ENCODE data around the gene RBMS1.

The RBMS1 gene

GRCh38 chr2:160290598-160290997, 203.0 kb downstream of the RBMS1 start:
- Histone ChIP-seq H3K9me3 (ENCODE audit: low read length) (no peaks in the 10 kb centered on the region), H3K4me3 (ENCODE audit: low read length) (no peak overlapping the region), H3K27me3 (ENCODE audit: insufficient read depth, low read length) (no peaks in the 10 kb centered on the region), H2AFZ (ENCODE audit: low read depth, low read length) (no peak overlapping the region), H3K36me3 (ENCODE audit: insufficient read depth, low read length) (peaks cover 3% of the 10 kb centered on the region), H3K4me1 (ENCODE audit: insufficient read depth, low read length) (no peaks in the 10 kb centered on the region)

GRCh38 chr2:160289831-160290230, 203.8 kb downstream of the RBMS1 start:
- Histone ChIP-seq H3K9me3 (ENCODE audit: low read length) (no peaks in the 10 kb centered on the region), H3K27me3 (ENCODE audit: insufficient read depth, low read length) (no peaks in the 10 kb centered on the region), H3K4me3 (ENCODE audit: low read length) (no peak overlapping the region), H3K36me3 (ENCODE audit: insufficient read depth, low read length) (peaks cover 5% of the 10 kb centered on the region), H3K4me1 (ENCODE audit: insufficient read depth, low read length) (no peaks in the 10 kb centered on the region), H2AFZ (ENCODE audit: low read depth, low read length) (no peak overlapping the region)

- Histone ChIP-seq H3K27me3 (ENCODE audit: insufficient read depth, low read length) (no peaks in the 10 kb centered on the region), H3K4me1 (ENCODE audit: insufficient read depth, low read length) (no peaks in the 10 kb centered on the region), H3K4me3 (ENCODE audit: low read length) (no peak overlapping the region), H3K9me3 (ENCODE audit: low read length) (no peaks in the 10 kb centered on the region), H2AFZ (ENCODE audit: low read depth, low read length) (no peak overlapping the region), H3K36me3 (ENCODE audit: insufficient read depth, low read length) (peaks cover 12% of the 10 kb centered on the region)
Measured at GRCh38 chr2:160289126-160289525, 204.5 kb downstream of the RBMS1 start.

- H3K36me3 ChIP-seq (ENCODE audit: insufficient read depth, low read length): peaks cover 17% of the 10 kb centered on the region
- no peaks in the 10 kb centered on the region for H3K4me1 ChIP-seq (ENCODE audit: insufficient read depth, low read length)
- H3K4me3 ChIP-seq (ENCODE audit: low read length): no peak overlapping the region
- H3K27me3 ChIP-seq (ENCODE audit: insufficient read depth, low read length): no peaks in the 10 kb centered on the region
- no peaks in the 10 kb centered on the region for H3K9me3 ChIP-seq (ENCODE audit: low read length)
- no peak overlapping the region for H2AFZ ChIP-seq (ENCODE audit: low read depth, low read length)
Measured at GRCh38 chr2:160288324-160288723, 205.3 kb downstream of the RBMS1 start.

- Histone ChIP-seq H3K27me3 (ENCODE audit: insufficient read depth, low read length) (no peaks in the 10 kb centered on the region), H2AFZ (ENCODE audit: low read depth, low read length) (no peak overlapping the region), H3K4me1 (ENCODE audit: insufficient read depth, low read length) (no peaks in the 10 kb centered on the region), H3K36me3 (ENCODE audit: insufficient read depth, low read length) (peaks cover 21% of the 10 kb centered on the region), H3K4me3 (ENCODE audit: low read length) (no peak overlapping the region), H3K9me3 (ENCODE audit: low read length) (no peaks in the 10 kb centered on the region)
Measured at GRCh38 chr2:160287476-160287875, 206.1 kb downstream of the RBMS1 start.

DNA sequence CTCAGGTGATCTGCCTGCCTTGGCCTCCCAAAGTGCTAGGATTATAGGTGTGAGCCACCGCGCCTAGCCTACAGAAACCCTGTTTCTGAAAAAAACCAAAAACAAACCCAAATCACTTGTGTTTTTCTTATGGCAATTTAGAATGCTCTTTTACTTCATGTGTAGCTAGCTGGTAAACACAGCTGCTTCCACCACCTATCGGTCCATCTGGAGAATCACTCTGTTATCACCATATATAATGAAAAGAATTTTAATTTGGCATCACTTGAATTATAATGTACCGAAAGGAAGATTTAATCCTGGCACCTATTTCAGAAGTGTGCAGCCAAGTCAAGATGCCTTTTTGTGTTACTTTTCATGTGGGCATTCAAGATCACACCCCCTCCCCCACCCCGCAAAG, 207.1 kb downstream of the RBMS1 start:
- H3K36me3 ChIP-seq (ENCODE audit: insufficient read depth, low read length): peaks cover 21% of the 10 kb centered on the region

GRCh38 chr2:160283675-160284074, 209.9 kb downstream of the RBMS1 start:
- H3K9me3 ChIP-seq (ENCODE audit: low read length): no peaks in the 10 kb centered on the region
- no peaks in the 10 kb centered on the region for H3K27me3 ChIP-seq (ENCODE audit: insufficient read depth, low read length)
- no peak overlapping the region for H2AFZ ChIP-seq (ENCODE audit: low read depth, low read length)
- peaks cover 4% of the 10 kb centered on the region for H3K4me1 ChIP-seq (ENCODE audit: insufficient read depth, low read length)
- H3K4me3 ChIP-seq (ENCODE audit: low read length): no peak overlapping the region
- peaks cover 21% of the 10 kb centered on the region for H3K36me3 ChIP-seq (ENCODE audit: insufficient read depth, low read length)

More for the DNA sequence above, 207.1 kb downstream of the RBMS1 start:
- Histone ChIP-seq H2AFZ (ENCODE audit: low read depth, low read length) (no peak overlapping the region), H3K9me3 (ENCODE audit: low read length) (no peaks in the 10 kb centered on the region), H3K27me3 (ENCODE audit: insufficient read depth, low read length) (no peaks in the 10 kb centered on the region), H3K4me3 (ENCODE audit: low read length) (no peak overlapping the region), H3K4me1 (ENCODE audit: insufficient read depth, low read length) (no peaks in the 10 kb centered on the region)

- H3K4me1 ChIP-seq (ENCODE audit: insufficient read depth, low read length): peaks cover 7% of the 10 kb centered on the region
- H3K27me3 ChIP-seq (ENCODE audit: insufficient read depth, low read length): no peaks in the 10 kb centered on the region
- no peaks in the 10 kb centered on the region for H3K9me3 ChIP-seq (ENCODE audit: low read length)
- H3K36me3 ChIP-seq (ENCODE audit: insufficient read depth, low read length): peaks cover 34% of the 10 kb centered on the region
- no peak overlapping the region for H3K4me3 ChIP-seq (ENCODE audit: low read length)
- no peak overlapping the region for H2AFZ ChIP-seq (ENCODE audit: low read depth, low read length)
Measured at GRCh38 chr2:160282063-160282580, 211.5 kb downstream of the RBMS1 start.

DNA sequence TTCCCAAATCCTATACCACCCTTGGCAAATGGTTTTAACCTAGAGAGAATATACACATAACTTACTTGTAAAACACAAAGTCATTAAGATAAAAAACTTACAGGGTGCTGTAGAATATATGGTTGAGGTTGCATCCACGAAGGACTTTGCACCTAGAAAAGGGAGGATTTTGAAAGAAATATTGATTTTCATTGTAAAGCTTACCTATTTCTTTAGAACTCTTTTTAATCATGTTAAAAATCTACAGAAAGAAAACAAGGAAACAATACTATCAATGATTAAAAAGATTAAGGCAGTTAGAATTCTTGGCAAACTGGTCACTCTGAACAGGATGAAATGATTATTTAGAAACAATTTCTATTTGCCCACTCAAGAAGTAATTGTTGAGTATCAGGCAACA, 212.4 kb downstream of the RBMS1 start:
- Histone ChIP-seq H3K9me3 (ENCODE audit: low read length) (no peaks in the 10 kb centered on the region), H3K36me3 (ENCODE audit: insufficient read depth, low read length) (peaks cover 39% of the 10 kb centered on the region), H3K4me1 (ENCODE audit: insufficient read depth, low read length) (peaks cover 7% of the 10 kb centered on the region), H3K27me3 (ENCODE audit: insufficient read depth, low read length) (no peaks in the 10 kb centered on the region), H3K4me3 (ENCODE audit: low read length) (no peak overlapping the region), H2AFZ (ENCODE audit: low read depth, low read length) (no peak overlapping the region)

- no peaks in the 10 kb centered on the region for H3K9me3 ChIP-seq (ENCODE audit: low read length)
- H3K27me3 ChIP-seq (ENCODE audit: insufficient read depth, low read length): no peaks in the 10 kb centered on the region
- no peak overlapping the region for H2AFZ ChIP-seq (ENCODE audit: low read depth, low read length)
- H3K36me3 ChIP-seq (ENCODE audit: insufficient read depth, low read length): peaks cover 38% of the 10 kb centered on the region
- no peak overlapping the region for H3K4me3 ChIP-seq (ENCODE audit: low read length)
- peaks cover 7% of the 10 kb centered on the region for H3K4me1 ChIP-seq (ENCODE audit: insufficient read depth, low read length)
Measured at GRCh38 chr2:160279813-160280465, 213.7 kb downstream of the RBMS1 start.

GRCh38 chr2:160278879-160279177, 214.8 kb downstream of the RBMS1 start:
- peaks cover 31% of the 10 kb centered on the region for H3K36me3 ChIP-seq (ENCODE audit: insufficient read depth, low read length)
- H2AFZ ChIP-seq (ENCODE audit: low read depth, low read length): no peak overlapping the region
- H3K4me1 ChIP-seq (ENCODE audit: insufficient read depth, low read length): peaks cover 7% of the 10 kb centered on the region
- H3K9me3 ChIP-seq (ENCODE audit: low read length): no peaks in the 10 kb centered on the region
- H3K4me3 ChIP-seq (ENCODE audit: low read length): no peak overlapping the region
- no peaks in the 10 kb centered on the region for H3K27me3 ChIP-seq (ENCODE audit: insufficient read depth, low read length)

GRCh38 chr2:160278101-160278878, 215.3 kb downstream of the RBMS1 start:
- peaks cover 28% of the 10 kb centered on the region for H3K36me3 ChIP-seq (ENCODE audit: insufficient read depth, low read length)
- H3K9me3 ChIP-seq (ENCODE audit: low read length): no peaks in the 10 kb centered on the region
- H3K4me1 ChIP-seq (ENCODE audit: insufficient read depth, low read length): peaks cover 7% of the 10 kb centered on the region
- no peak overlapping the region for H2AFZ ChIP-seq (ENCODE audit: low read depth, low read length)
- no peak overlapping the region for H3K4me3 ChIP-seq (ENCODE audit: low read length)
- H3K27me3 ChIP-seq (ENCODE audit: insufficient read depth, low read length): no peaks in the 10 kb centered on the region

DNA sequence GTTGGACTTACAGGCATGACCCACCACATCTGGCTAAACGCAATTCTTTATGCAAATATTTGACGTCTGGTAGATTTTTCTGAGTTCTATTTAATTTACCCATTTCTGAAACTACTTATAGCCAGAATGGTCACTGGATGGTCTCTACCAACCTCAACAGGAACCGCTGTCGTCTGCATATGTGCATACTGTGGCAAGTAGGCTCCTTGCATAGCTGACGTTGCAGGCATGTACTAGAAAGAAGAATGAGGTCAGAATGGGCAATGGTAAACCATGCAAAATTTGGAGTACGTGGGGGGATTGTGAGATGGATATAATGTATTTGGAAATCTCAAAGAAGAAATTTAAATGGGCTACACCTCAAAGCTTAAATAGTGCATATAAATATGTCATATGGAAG, 216.5 kb downstream of the RBMS1 start:
- peaks cover 7% of the 10 kb centered on the region for H3K4me1 ChIP-seq (ENCODE audit: insufficient read depth, low read length)
- no peaks in the 10 kb centered on the region for H3K9me3 ChIP-seq (ENCODE audit: low read length)
- H3K36me3 ChIP-seq (ENCODE audit: insufficient read depth, low read length): peaks cover 26% of the 10 kb centered on the region
- H3K4me3 ChIP-seq (ENCODE audit: low read length): no peak overlapping the region
- no peaks in the 10 kb centered on the region for H3K27me3 ChIP-seq (ENCODE audit: insufficient read depth, low read length)
- H2AFZ ChIP-seq (ENCODE audit: low read depth, low read length): no peak overlapping the region
